WTC11 (cell line): ENCODE measurements around the gene ZNF467. TPM values are rescaled to one million over a fixed set of nuclear protein-coding genes. Genes with fewer than 3 reads are reported as not detected.

Source experiments
- ATAC-seq: fragments of 200-7000 bp; cut with Tn5 transposase; 2 replicates; pipeline ENCODE4 v1.10.0; 2021; ENCODE audit warnings: mild to moderate bottlenecking, moderate library complexity
- CTCF ChIA-PET: fragments of 300-600 bp; sonication (Branson Sonifier 250); formaldehyde crosslinking; loops from one replicate; lab custom pipeline; 2021; ENCODE audit warnings: antibody characterized with exemption; lab: Charles Lee
- POLR2A ChIA-PET: fragments of 350-600 bp; sonication (Branson Sonifier 250); formaldehyde crosslinking; loops from one replicate; lab custom pipeline; 2021; ENCODE audit warnings: antibody characterized with exemption; lab: Charles Lee
- DNase-seq: peaks from one replicate; pipeline ENCODE4 v3.0.0; 2021; ENCODE audit warnings: low spot score
- H3K27ac Mint-ChIP-seq: 2 replicates; pipeline ENCODE4 v1.8.0; 2021; ENCODE audit warnings: mixed read lengths
- H3K27me3 Mint-ChIP-seq: 2 replicates; pipeline ENCODE4 v1.8.0; 2021; ENCODE audit warnings: low read depth, mild to moderate bottlenecking, moderate library complexity, mixed read lengths
- H3K36me3 Mint-ChIP-seq: 2 replicates; pipeline ENCODE4 v1.8.0; 2021; ENCODE audit warnings: mixed read lengths
- H3K4me1 Mint-ChIP-seq: 2 replicates; pipeline ENCODE4 v1.8.0; 2022; ENCODE audit warnings: mixed read lengths
- H3K4me3 Mint-ChIP-seq: 2 replicates; pipeline ENCODE4 v1.8.0; 2021; ENCODE audit warnings: mild to moderate bottlenecking, moderate library complexity, mixed read lengths
- H3K9me3 Mint-ChIP-seq: 2 replicates; pipeline ENCODE4 v1.8.0; 2021; ENCODE audit warnings: mixed read lengths
- CREB1 ChIP-seq: sonication (generic); formaldehyde crosslinking; IDR thresholded peaks from 2 replicates; pipeline ENCODE4 v1.8.0; 2023; ENCODE audit warnings: mild to moderate bottlenecking, missing genetic modification reagents
- E2F1 ChIP-seq: sonication (generic); formaldehyde crosslinking; IDR thresholded peaks from 2 replicates; pipeline ENCODE4 v1.8.0; 2022; ENCODE audit warnings: mild to moderate bottlenecking, missing genetic modification reagents
- FOXK1 ChIP-seq: sonication (generic); formaldehyde crosslinking; IDR thresholded peaks from 2 replicates; pipeline ENCODE4 v1.8.0; 2022; ENCODE audit warnings: mild to moderate bottlenecking, moderate library complexity, missing genetic modification reagents
- FOXP1 ChIP-seq: sonication (generic); formaldehyde crosslinking; IDR thresholded peaks from 2 replicates; pipeline ENCODE4 v1.8.0; 2022; ENCODE audit warnings: missing genetic modification reagents, mild to moderate bottlenecking, moderate library complexity, borderline replicate concordance
- GABPB1 ChIP-seq: sonication (generic); formaldehyde crosslinking; IDR thresholded peaks from 2 replicates; pipeline ENCODE4 v1.8.1; 2023; ENCODE audit warnings: mild to moderate bottlenecking, missing genetic modification reagents
- HMGA2 ChIP-seq: fragments of 250-450 bp; sonication (Bioruptor Pico); IDR thresholded peaks from 2 replicates; pipeline ENCODE4 v1.4.0; 2021; ENCODE audit warnings: mild to moderate bottlenecking, moderate library complexity
- JUN ChIP-seq: sonication (generic); formaldehyde crosslinking; IDR thresholded peaks from 2 replicates; pipeline ENCODE4 v1.8.0; 2023; ENCODE audit warnings: mild to moderate bottlenecking, missing genetic modification reagents
- MAX ChIP-seq: sonication (generic); formaldehyde crosslinking; IDR thresholded peaks from 2 replicates; pipeline ENCODE4 v1.8.0; 2022; ENCODE audit warnings: mild to moderate bottlenecking, missing genetic modification reagents
- NR1H2 ChIP-seq: sonication (generic); formaldehyde crosslinking; IDR thresholded peaks from 2 replicates; pipeline ENCODE4 v1.9.0; 2021; ENCODE audit warnings: mild to moderate bottlenecking, moderate library complexity, missing genetic modification reagents
- RELA ChIP-seq: sonication (generic); formaldehyde crosslinking; IDR thresholded peaks from 2 replicates; pipeline ENCODE4 v1.8.1; 2022; ENCODE audit warnings: missing genetic modification reagents, mild to moderate bottlenecking, borderline replicate concordance
- STAT6 ChIP-seq: sonication (generic); formaldehyde crosslinking; conservative IDR thresholded peaks from 2 replicates; pipeline ENCODE4 v1.8.1; 2023; ENCODE audit warnings: mild to moderate bottlenecking, low read depth, missing genetic modification reagents, moderate library complexity
- TEAD1 ChIP-seq: sonication (generic); formaldehyde crosslinking; IDR thresholded peaks from 2 replicates; pipeline ENCODE4 v1.8.0; 2022; ENCODE audit warnings: mild to moderate bottlenecking, missing genetic modification reagents
- ZNF219 ChIP-seq: sonication (generic); formaldehyde crosslinking; IDR thresholded peaks from 2 replicates; pipeline ENCODE4 v1.8.0; 2023; ENCODE audit warnings: missing genetic modification reagents, mild to moderate bottlenecking, borderline replicate concordance
- ZNF263 ChIP-seq: sonication (generic); formaldehyde crosslinking; IDR thresholded peaks from 2 replicates; pipeline ENCODE4 v1.8.1; 2022; ENCODE audit warnings: low read depth, mild to moderate bottlenecking, moderate library complexity, missing genetic modification reagents
- ZNF423 ChIP-seq: fragments of 250-450 bp; sonication (Bioruptor Pico); IDR thresholded peaks from 2 replicates; pipeline ENCODE4 v2.1.2; 2022; ENCODE audit warnings: mild to moderate bottlenecking, moderate library complexity
- ZNF532 ChIP-seq: fragments of 250-450 bp; sonication (Bioruptor Pico); IDR thresholded peaks from 2 replicates; pipeline ENCODE4 v1.9.0; 2021; ENCODE audit warnings: mild to moderate bottlenecking, borderline replicate concordance
- total RNA-seq: library from RNA; stranded (reverse); gene quantifications from 3 replicates; pipeline ENCODE4 v1.2.3, GENCODE V29; 2021
- TF ChIP-seq, protein P1 (sequence below): sonication (generic); formaldehyde crosslinking; IDR thresholded peaks from 2 replicates; pipeline ENCODE4 v1.8.1; 2023; ENCODE audit warnings: mild to moderate bottlenecking, missing genetic modification reagents, moderate library complexity

The ZNF467 gene
- total RNA-seq, 1 experiment from 2014 or later, result 0.70 TPM

DNA sequence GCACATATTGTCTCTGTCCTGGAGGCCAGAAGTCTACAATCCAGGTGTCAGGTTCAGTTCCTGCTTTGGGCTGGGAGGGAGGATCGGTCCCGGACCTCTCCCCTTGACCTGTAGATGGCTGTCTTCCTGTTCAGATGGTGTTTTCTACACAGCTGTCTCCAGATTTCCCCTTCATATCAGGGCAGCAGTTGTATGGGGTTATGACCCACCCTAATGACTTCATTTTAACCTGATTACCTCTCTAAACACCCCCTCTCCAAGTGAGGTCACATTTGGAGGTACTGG lies 38.7 kb downstream of the ZNF467 start:
- Mint-ChIP-seq H3K4me3 (no peak overlapping the region), H3K4me1 (no peaks in the 10 kb centered on the region), H3K27ac (no peak overlapping the region), H3K36me3 (peaks cover 6% of the 10 kb centered on the region; the same call in 1 of the 2 replicates), H3K9me3 (peaks cover 4% of the 10 kb centered on the region; the same call in 1 of the 2 replicates), H3K27me3 (peaks cover 4% of the 10 kb centered on the region)
- TF ChIP-seq ZNF219 (CRISPR knock-in tag) (no peak), RELA (no peak), ZNF263 (CRISPR knock-in tag) (no peak), ZNF532 (CRISPR knock-in tag) (no peak), ZNF423 (CRISPR knock-in tag) (no peak), CREB1 (CRISPR knock-in tag) (no peak), GABPB1 (no peak), MAX (CRISPR knock-in tag) (no peak), FOXP1 (CRISPR knock-in tag) (no peak), FOXK1 (CRISPR knock-in tag) (no peak), STAT6 (CRISPR knock-in tag) (no peak), E2F1 (CRISPR knock-in tag) (no peak), JUN (no peak), NR1H2 (CRISPR knock-in tag) (no peak), TEAD1 (CRISPR knock-in tag) (no peak), HMGA2 (no peak)
- TF ChIP-seq, protein P1, sequence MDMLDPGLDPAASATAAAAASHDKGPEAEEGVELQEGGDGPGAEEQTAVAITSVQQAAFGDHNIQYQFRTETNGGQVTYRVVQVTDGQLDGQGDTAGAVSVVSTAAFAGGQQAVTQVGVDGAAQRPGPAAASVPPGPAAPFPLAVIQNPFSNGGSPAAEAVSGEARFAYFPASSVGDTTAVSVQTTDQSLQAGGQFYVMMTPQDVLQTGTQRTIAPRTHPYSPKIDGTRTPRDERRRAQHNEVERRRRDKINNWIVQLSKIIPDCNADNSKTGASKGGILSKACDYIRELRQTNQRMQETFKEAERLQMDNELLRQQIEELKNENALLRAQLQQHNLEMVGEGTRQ (CRISPR knock-in tag), result no peak
- POLR2A ChIA-PET, result no interaction called here
- DNase-seq (no peak), ATAC-seq (peak; percentile 51)
- CTCF ChIA-PET, result interaction anchor here (0.6 to 3.8 kb wide), 2 partner anchors 16 to 72 kb away, joined by 3 to 15 read pairs; no protein-coding TSS in a partner anchor
